Measurements from ENCODE around the gene COQ9.

DNA sequence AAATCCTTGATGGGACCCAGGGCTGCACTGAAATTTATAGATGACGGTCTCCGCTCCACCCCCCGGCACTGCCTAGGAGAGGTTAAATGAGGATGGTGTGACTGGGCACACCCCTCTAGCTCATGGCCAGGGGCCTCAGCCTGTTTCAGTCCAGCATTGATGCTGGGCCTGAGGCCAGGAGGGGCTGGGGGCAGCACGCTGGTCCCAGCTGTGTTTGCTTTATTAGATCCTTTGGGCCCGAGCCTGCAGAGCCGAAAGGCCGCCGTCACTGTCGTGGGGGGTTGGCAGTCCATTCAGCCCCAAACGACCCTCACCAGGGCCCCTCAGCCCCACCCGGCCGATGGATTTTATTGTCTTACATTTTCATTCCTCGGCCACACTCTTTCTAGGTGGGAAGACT, 49.8 kb downstream of the COQ9 start:
- TF ChIP-seq CTCF (IDR thresholded peaks at IDR 0.05; ENCODE audit: low read depth, low read length): no peak
- TF ChIP-seq POLR2A (IDR thresholded peaks at IDR 0.05; ENCODE audit: extremely low read depth, insufficient read length): no peak
